Right renal pelvis (tissue), 4 donors: Measurements from ENCODE around the gene CD3G. TPM values are rescaled to one million over a fixed set of nuclear protein-coding genes. Genes with fewer than 3 reads are reported as not detected.
"Not testable (repeated sequence)": the region's sequence is repeated elsewhere in the genome, so short reads cannot be mapped to it uniquely, and the experiment has no call there.

Experiments
- DNase-seq, 4 donors: peaks; one replicate each; pipeline ENCODE4 v3.0.0-alpha.2; 2013; ENCODE audit warnings: low read depth in 4 of 4, low spot score in 3 of 4, missing footprints in 1 of 4
- polyA plus RNA-seq, 4 donors: library from polyadenylated mRNA; unstranded; fragments of 120-200 nt; gene quantifications; one replicate each; pipeline ENCODE4 v1.2.1, GENCODE V29; 2013; ENCODE audit not compliant: insufficient read length in 4 of 4

The CD3G gene
- polyA plus RNA-seq, 4 donors: 0.15 to 0.47 (median 0.19) TPM

DNA sequence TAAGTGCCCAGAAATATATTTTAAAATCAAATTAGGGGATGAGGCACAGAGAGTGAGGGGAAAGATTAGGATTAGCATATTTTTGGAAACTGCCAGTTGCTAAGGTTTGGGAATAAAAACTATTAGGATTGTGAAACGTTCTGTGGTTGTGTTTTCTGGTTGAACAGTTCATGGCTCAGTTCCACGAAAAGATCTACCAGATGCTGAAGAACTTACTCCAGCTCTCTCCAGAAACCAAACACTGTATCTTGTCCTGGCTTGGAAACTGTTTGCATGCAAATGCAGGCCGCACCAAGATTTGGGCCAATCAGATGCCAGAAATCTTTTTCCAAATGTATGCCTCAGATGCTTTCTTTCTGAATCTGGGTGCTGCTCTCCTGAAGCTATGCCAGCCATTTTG lies 30.6 kb downstream of the CD3G start:
- DNase-seq: no peak

DNA sequence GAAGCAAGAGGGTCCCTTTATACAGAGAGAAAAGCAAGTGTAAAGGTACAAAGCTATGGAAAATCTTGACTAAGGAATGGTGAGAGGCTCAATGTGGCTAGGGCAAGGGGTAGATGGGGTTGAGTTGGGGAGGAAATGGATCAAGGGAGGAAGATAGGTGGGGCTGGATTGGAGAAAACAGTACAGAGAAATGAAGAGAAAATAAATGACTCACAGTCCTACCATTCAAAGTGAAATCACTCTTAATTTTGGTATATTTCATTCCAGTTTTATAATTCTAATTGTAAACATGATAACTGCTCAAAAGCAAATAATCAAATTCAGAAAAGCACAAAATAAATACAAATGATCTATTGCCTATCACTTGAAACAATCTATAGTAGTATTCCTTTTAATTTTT lies 31.8 kb downstream of the CD3G start:
- no peak for DNase-seq

DNA sequence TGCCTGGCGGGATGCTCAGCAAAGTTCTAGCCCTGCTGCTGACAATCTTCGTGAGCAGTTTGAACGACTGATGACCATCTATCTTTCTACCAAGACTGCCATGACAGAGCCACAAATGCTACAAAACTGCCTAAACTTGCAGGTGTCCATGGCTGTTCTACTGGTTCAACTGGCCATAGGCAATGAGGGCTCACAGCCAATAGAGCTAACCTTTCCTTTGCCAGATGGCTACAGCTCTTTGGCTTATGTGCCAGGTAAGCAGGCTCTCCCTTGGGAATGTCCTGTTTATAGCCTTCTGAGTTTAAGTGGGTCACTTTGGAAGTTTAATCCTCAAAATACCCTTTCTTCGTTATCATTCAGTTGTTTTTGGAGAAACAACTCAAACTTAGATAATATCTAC lies 35.4 kb downstream of the CD3G start:
- no peak for DNase-seq

DNA sequence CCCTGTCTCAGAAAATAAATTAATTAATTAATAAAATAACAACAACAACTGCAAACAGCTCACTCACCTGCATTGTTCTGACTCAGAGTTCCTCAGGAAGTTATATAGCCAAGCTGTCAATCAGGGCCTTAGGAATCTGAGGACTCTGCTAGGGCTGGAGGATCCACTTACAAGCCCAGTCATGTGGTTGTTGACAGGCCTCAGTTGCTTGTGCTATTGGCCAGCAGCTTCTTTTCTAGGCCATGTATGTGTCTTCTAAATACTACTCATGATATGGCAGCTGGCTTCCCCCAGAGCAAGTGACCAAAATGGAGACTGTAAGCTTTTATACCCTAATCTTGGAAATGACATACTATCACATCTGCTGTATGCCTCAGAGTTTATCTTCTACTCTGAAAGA lies 36.4 kb downstream of the CD3G start:
- DNase-seq: no peak

DNA sequence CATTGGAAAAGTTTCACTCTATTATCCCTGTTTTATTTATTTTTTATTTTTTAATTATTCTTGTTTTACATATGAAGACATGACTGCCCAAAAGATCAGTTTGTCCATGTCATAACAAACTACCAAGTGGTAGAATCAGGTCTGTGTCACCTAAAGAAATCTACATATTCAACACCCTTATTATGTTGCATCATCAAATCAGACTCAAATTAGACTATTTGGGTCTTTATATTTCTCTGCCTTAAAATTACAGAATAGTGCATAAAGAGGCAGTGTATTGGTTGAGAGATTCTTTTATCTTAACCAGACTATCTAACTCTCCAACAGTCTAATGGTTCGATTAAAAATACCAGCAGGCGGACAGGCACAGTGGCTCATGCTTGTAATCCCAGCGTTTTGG lies 38.8 kb downstream of the CD3G start:
- no peak for DNase-seq

DNA sequence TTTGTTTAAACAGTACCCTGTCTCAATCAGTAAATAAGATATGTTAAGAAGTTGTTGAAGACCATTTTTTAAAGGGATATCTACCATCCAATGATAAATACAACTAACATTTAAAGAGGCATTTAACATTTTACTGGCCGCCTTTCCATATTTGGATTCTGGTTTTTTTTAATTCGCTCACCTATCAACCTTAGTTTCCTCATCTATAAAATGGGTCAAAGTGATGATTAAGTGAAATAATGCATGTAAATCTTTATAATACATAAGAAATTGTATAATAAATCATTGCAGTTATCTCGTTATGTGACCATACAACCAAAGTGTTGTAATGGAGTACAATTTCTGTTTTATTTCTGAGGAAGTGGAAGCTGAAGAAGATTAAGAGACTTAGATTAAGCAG lies 39.5 kb downstream of the CD3G start:
- DNase-seq: no peak

DNA sequence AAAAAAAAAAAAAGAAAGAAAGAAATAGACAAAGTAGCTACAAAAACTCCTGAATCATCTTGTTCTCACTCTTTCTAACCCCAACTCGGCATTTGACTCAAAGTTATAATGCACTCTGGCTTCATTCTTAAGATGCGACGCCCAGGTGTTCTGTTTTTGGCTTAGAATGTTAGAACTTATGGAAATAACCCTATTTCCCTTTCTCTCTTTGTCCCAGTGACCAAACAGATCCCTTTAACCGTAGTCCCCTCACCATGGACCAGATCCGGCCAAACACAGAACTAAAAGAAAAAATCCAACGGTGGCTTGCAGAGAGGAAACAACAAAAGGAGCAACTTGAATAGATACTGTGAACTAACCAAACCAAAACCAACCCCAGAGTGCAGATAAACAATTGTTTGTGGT lies 52.0 kb downstream of the CD3G start:
- no peak for DNase-seq

DNA sequence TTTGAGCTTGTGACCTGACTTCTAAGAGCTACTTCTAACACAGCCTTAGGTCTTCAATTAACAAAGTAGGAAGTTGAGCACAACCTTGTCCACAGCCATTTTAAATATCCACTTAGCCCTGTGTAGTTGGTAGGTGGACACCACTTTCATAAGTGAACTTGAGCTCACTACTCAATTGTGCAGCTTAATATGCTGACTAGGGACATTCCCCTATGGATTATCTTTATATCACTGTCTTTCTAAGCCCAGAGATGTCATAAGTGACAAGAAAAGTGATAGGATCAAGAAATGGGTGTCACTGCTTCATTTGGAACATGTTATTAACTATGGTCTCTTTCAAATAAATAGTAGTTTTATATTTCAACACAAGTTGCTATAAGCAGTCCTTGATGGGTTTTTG lies 53.3 kb downstream of the CD3G start:
- DNase-seq: no peak

DNA sequence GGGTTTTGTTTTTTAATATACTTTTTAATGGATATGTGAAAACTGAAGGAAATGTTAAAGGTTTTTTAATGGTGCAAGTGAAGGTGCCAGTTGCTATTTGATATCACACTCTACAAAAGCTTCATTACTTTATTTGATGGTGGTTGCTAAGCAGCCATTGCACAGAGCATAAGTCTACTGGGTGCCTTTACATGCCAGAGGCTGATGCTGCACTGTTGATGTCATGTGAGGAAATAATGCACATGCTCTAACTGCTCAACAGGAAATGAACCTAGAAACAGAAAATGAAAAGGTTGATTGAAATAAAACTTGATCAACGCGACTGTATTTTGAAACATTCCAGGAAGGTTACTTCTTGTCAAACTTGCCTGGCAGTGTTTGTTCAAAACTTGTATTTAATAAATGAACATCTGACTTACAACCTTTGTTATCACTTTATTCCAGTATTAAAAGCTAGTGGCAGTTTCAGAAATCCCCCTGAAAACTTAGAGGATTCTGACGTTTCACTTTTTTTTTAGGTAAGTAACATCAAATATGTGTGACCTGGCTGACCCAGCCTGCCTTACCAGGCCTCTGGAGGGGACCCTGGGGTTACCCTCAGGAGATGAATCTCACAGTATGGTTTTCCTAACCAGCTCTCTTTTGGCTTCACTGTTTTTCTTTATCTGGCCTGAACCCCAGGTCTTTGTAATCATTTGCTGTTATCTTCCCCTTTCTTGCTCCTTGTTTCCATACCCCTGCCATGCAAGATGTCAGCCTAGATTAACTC lies 54.8 kb downstream of the CD3G start:
- DNase-seq: no peak

DNA sequence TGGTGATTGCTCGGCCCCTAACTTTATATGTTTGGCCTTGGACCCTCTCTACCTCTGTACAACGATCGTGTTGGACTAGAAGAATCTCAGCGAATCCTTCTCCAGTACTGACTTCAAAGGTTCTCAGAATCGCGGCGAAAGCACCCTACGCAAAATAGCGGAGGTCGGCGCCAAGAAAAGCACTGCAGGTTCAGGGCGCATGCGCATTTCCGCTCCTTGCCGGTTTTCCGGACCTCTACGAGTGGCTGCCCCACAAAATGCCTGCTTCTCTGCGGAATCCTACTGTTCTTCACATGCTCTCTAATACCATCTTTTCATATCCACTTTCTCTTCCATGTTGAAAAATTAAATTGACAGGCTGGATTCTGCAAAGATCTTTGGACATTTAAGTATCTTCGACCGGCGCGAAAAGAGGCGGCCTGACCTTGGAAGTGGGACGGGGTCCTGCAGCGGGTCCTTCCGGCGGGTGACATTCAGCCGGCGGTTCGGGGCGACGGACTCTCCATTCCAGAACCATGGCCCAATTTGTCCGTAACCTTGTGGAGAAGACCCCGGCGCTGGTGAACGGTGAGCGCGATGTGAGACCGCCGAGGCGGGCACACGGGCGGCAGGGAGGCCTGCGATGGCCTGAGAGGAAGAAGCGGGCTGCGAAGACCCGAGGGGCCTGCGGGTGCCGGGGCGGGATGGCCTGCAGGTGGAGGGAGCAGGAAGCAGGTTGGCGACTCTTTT lies 57.2 kb downstream of the CD3G start, which contains the start of gene ATP5MG:
ATP5MG (plus strand) TSS at position 456 of the 729 bp plus-strand sequence; CDS start at position 516, 60 bp downstream.
- peak; percentile 86 to 90 (median 88) for DNase-seq

DNA sequence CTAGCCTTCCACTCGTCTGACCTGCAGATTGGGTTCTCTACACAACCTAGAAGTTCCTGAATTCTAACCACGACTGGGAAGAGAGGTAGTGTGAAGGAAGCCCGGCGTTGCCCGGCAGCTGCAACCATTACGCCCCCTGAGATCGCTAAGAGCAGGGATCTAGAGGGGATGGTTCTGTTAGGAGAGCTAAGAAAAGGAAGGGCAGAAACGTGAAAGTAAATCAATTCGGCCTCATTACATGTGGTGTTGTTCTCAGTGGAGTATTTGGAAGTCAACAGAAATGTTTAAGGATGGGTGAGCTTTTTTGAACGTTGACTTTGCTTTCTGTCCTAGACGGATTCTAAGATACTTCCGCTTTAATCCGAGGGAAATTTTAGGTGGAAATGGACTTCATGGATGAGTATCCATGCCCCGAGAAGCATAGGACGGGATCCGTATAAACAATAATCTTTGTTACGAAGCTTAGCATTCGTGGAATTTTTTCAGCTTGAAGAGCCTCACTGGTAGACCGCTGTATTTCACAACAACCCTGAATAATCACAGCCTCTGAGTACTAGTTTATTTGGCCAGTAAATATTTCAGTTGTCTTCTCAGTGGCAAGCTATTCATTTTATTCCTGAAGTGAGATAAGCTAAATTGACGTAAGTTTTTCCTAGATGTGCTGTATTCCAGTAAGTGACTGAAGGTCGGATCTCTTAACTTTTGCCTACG lies 57.9 kb downstream of the CD3G start:
- DNase-seq: no peak

DNA sequence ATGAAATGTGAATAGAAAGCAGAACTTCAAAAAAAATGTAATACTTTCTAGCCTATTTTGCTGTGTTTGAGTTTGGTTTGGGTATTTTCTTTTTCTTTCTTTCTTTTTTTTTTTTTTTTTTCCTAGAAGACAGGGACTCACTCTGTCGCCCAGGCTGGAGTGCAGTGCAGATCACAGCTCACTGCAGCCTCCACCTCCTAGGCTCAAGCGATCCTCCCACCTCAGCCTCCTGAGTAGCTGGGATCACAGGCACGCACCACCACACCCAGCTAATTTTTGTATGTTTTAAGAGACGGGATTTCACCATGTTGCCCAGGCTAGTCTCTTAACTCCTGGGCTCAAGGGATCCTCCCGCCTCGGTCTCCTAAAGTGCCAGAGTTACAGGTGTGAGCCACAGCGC lies 58.5 kb downstream of the CD3G start:
- DNase-seq: not testable (repeated sequence)

Other genes with a start within 250 kb of the CD3G start
- gene SCN4B, start 191.5 kb upstream of the CD3G start, polyA plus RNA-seq: 1 to 10 TPM in 2 of 4 donors, under 1 TPM in 2; 0.89 to 1.6 (median 1.1) TPM
- 1 to 10 TPM; 4.4 to 4.9 (median 4.7) TPM for gene SCN2B, start 167.7 kb upstream of the CD3G start, polyA plus RNA-seq
- gene JAML, start 119.3 kb upstream of the CD3G start, polyA plus RNA-seq: 1 to 10 TPM; 1.7 to 2.9 (median 2.7) TPM
- gene MPZL3, start 92.0 kb upstream of the CD3G start, polyA plus RNA-seq: 1 to 10 TPM; 5.4 to 6.3 (median 6.0) TPM
- gene MPZL2, start 80.0 kb upstream of the CD3G start, polyA plus RNA-seq: 10 to 100 TPM; 22.3 to 24.5 (median 23.6) TPM
- gene CD3E, start 39.6 kb upstream of the CD3G start, polyA plus RNA-seq: 1 to 10 TPM in 1 of 4 donors, under 1 TPM in 3; 0.28 to 1.2 (median 0.53) TPM
- gene CD3D, start 1.6 kb upstream of the CD3G start, polyA plus RNA-seq: under 1 TPM; 0.24 to 0.95 (median 0.44) TPM
- 10 to 100 TPM; 35.7 to 43.2 (median 41.0) TPM for gene UBE4A, start 15.3 kb downstream of the CD3G start, polyA plus RNA-seq
- 100 to 1,000 TPM; 398 to 470 (median 428) TPM for gene ATP5MG, start 57.3 kb downstream of the CD3G start, polyA plus RNA-seq
- 10 to 100 TPM; 34.4 to 41.7 (median 40.2) TPM for gene KMT2A, start 92.1 kb downstream of the CD3G start, polyA plus RNA-seq
- gene TTC36, start 183.1 kb downstream of the CD3G start, polyA plus RNA-seq: 1 to 10 TPM in 2 of 4 donors, under 1 TPM in 2; 0.55 to 2.5 (median 1.2) TPM
- gene TMEM25, start 186.8 kb downstream of the CD3G start, polyA plus RNA-seq: 10 to 100 TPM; 26.0 to 31.3 (median 29.2) TPM
- gene IFT46, start 221.6 kb downstream of the CD3G start, polyA plus RNA-seq: 10 to 100 TPM; 36.4 to 44.5 (median 44.0) TPM
- 100 to 1,000 TPM; 179 to 199 (median 199) TPM for gene ARCN1, start 228.1 kb downstream of the CD3G start, polyA plus RNA-seq